K562 (cell line): ENCODE measurements around the gene PPP1R14D. TPM values are rescaled to one million over a fixed set of nuclear protein-coding genes. Genes with fewer than 3 reads are reported as not detected.

Experiments used
- ATAC-seq: fragments of 200-7000 bp; cut with Tn5 transposase; 3 replicates; pipeline ENCODE4 v1.9.1; 2020; ENCODE audit warnings: moderate library complexity
- BruUV-seq: library from RNA; stranded (reverse); fragments of 400-500 nt; replicated peaks from 2 replicates; lab custom pipeline; 2021; lab: Mats Ljungman, UMichigan
- CTCF ChIA-PET: fragments of 300-600 bp; formaldehyde crosslinking; extraction: SDS; loops from one replicate; lab custom pipeline; 2021; ENCODE audit warnings: low intra/inter-chr PET ratio; lab: Yijun Ruan, JAX
- POLR2A ChIA-PET: fragments of 300-600, 350-650 bp; sonication (Branson Sonifier 250); formaldehyde crosslinking; extraction: SDS; loops from one replicate; lab custom pipeline; 2021; ENCODE audit warnings: antibody characterized with exemption, inconsistent platforms; lab: Yijun Ruan, JAX
- DNase-seq, 4 experiments: peaks; one replicate each; pipeline versions ENCODE4 v3.0.0 to v3.0.0-alpha.2; 2011 to 2018; ENCODE audit warnings: low spot score in 3 of 4, mixed read lengths in 3 of 4; ENCODE audit errors: extremely low read depth in 1 of 4
- FAIRE-seq: peaks from 2 replicates; lab custom pipeline; 2011; peaks lifted over from hg19 to GRCh38; lab: Jason Lieb, UNC
- H2AFZ ChIP-seq: 2 replicates; pipeline ENCODE4 v1.6.0; 2011; ENCODE audit warnings: low read depth, low read length, control low read depth, inconsistent platforms
- H3K27ac ChIP-seq: fragments of 200-600 bp; 3 replicates; pipeline ENCODE4 v1.8.0; 2011; ENCODE audit warnings: low read depth, mild to moderate bottlenecking, control low read depth, inconsistent platforms, low read length, moderate library complexity, mixed read lengths; ENCODE audit errors: extremely low read depth
- H3K27me3 ChIP-seq, 2 experiments: fragments of 300-600 bp in 1 of 2; 2 replicates in 1 of 2; 3 replicates in 1 of 2; pipeline versions ENCODE4 v1.6.0 to v1.8.0; 2011; ENCODE audit warnings: inconsistent platforms in 2 of 2, low read length in 2 of 2, mild to moderate bottlenecking in 1 of 2, mixed read lengths in 1 of 2, moderate library complexity in 1 of 2; ENCODE audit not compliant: control insufficient read depth in 2 of 2, insufficient read depth in 2 of 2
- H3K36me3 ChIP-seq: fragments of 300-600 bp; 3 replicates; pipeline ENCODE4 v1.8.0; 2011; ENCODE audit warnings: mild to moderate bottlenecking, low read length, inconsistent platforms; ENCODE audit not compliant: control insufficient read depth, insufficient read depth
- H3K4me1 ChIP-seq, 2 experiments: fragments of 200-600 bp in 1 of 2; replicated peaks in 1 of 2; 2 replicates in 1 of 2; 3 replicates in 1 of 2; pipeline versions ENCODE4 v1.5.1 to v1.8.0; 2011; ENCODE audit warnings: inconsistent platforms in 2 of 2, low read length in 2 of 2, mild to moderate bottlenecking in 1 of 2, mixed read lengths in 1 of 2, moderate library complexity in 1 of 2; ENCODE audit not compliant: control insufficient read depth in 2 of 2, insufficient read depth in 2 of 2
- H3K4me2 ChIP-seq: 2 replicates; pipeline ENCODE4 v1.6.1; 2011; ENCODE audit warnings: low read length, control low read depth, inconsistent platforms, mixed read lengths; ENCODE audit not compliant: insufficient read depth
- H3K4me3 ChIP-seq: fragments of 200-600 bp; sonication (generic), shearing (Covaris generic); 2 replicates; pipeline ENCODE4 v1.5.1; 2016; ENCODE audit warnings: control low read depth, inconsistent platforms
- H3K79me2 ChIP-seq: fragments of 200-600 bp; 3 replicates; pipeline ENCODE4 v1.8.0; 2011; ENCODE audit warnings: low read length, inconsistent platforms; ENCODE audit not compliant: control insufficient read depth, insufficient read depth
- H3K9ac ChIP-seq, 2 experiments: 2 replicates each; pipeline versions ENCODE4 v1.6.0 to v1.6.1; 2011; ENCODE audit warnings: low read depth in 2 of 2, low read length in 2 of 2, control low read depth in 1 of 2, inconsistent platforms in 1 of 2, mild to moderate bottlenecking in 1 of 2, mixed read lengths in 1 of 2; ENCODE audit not compliant: insufficient read depth in 1 of 2
- H3K9me1 ChIP-seq: one replicate; pipeline ENCODE4 v1.6.0; 2011; ENCODE audit warnings: inconsistent platforms, mild to moderate bottlenecking, low read length, moderate library complexity; ENCODE audit not compliant: control insufficient read depth, insufficient read depth
- H3K9me3 ChIP-seq: replicated peaks from 2 replicates; pipeline ENCODE4 v1.5.1; 2011; ENCODE audit warnings: low read depth, low read length, inconsistent platforms; ENCODE audit not compliant: control insufficient read depth, insufficient read depth
- H4K20me1 ChIP-seq: replicated peaks from 2 replicates; pipeline ENCODE4 v1.6.1; 2011; ENCODE audit warnings: low read length, inconsistent platforms, mixed read lengths; ENCODE audit not compliant: control insufficient read depth, insufficient read depth
- BACH1 ChIP-seq: fragments of 200-800 bp; sonication (Bioruptor generic); IDR thresholded peaks from 2 replicates; pipeline ENCODE4 v1.6.1; 2016; ENCODE audit warnings: missing genetic modification characterization, missing compliant biosample characterization
- NFATC3 ChIP-seq: fragments of 450-650 bp; IDR thresholded peaks from 2 replicates; pipeline ENCODE4 v1.6.1; 2017; ENCODE audit warnings: mild to moderate bottlenecking
- NFIX ChIP-seq: fragments of 250-450 bp; sonication (Bioruptor Pico); IDR thresholded peaks from 2 replicates; pipeline ENCODE4 v1.4.0; 2020; ENCODE audit warnings: low read depth, mild to moderate bottlenecking, moderate library complexity
- WGBS: fragments of 100-300 bp; shearing (Covaris generic); methylation state at CpG from one replicate; pipeline ENCODE4 v1.1.6; 2016; ENCODE audit warnings: low coverage, mixed read lengths; ENCODE audit not compliant: insufficient coverage; ENCODE audit errors: missing lambda C conversion rate; 5-methylcytosine and 5-hydroxymethylcytosine counted together
- in situ Hi-C: fragments of 300-500 bp; cut with MboI; formaldehyde crosslinking; loops from 4 replicates; pipeline ENCODE4 v1.15.0; 2018; ENCODE audit warnings: inconsistent platforms, mixed read lengths
- intact Hi-C: fragments of 100-400 bp; cut with micrococcal nuclease; formaldehyde crosslinking; loops from 2 replicates; pipeline ENCODE4 v1.14.2; 2022
- polyA plus RNA-seq, 8 experiments: library from polyadenylated mRNA; depleted of rRNA in 4 of 8; stranded (reverse) in 5 of 8; unstranded in 3 of 8; fragments of >200 nt; fragmentation: Nextera tagmentation in 2 of 8; fragmentation: Illumina TruSeq in 1 of 8; extraction: Ambion mirVana in 2 of 8; extraction: Trizol in 1 of 8; gene quantifications; 2 replicates each; pipeline versions ENCODE4 v1.2.1 to v1.2.3, GENCODE V29; 2011 to 2014; ENCODE audit warnings: inconsistent platforms in 1 of 8, missing spikeins in 1 of 8
- total RNA-seq, 7 experiments: library from RNA; depleted of rRNA in 6 of 7; stranded (reverse); fragments of >200 nt in 6 of 7; fragmentation: Illumina TruSeq in 2 of 7; extraction: Trizol in 2 of 7; gene quantifications; 2 replicates each; pipeline versions ENCODE4 v1.2.1 to v1.2.3, GENCODE V29; 2011 to 2021; ENCODE audit warnings: low replicate concordance in 1 of 7
- TF ChIP-seq, protein P1 (sequence below): fragments of 450-650 bp; formaldehyde crosslinking; IDR thresholded peaks from 2 replicates; pipeline ENCODE4 v1.4.0; 2020; ENCODE audit warnings: mild to moderate bottlenecking, moderate library complexity

Gene PPP1R14D
- total and polyA plus RNA-seq, 9 of the 15 experiments (the other 6 are each of a cell fraction or from before 2014, with no cell fraction given), result 0.11 to 0.18 TPM; not detected in 7

DNA sequence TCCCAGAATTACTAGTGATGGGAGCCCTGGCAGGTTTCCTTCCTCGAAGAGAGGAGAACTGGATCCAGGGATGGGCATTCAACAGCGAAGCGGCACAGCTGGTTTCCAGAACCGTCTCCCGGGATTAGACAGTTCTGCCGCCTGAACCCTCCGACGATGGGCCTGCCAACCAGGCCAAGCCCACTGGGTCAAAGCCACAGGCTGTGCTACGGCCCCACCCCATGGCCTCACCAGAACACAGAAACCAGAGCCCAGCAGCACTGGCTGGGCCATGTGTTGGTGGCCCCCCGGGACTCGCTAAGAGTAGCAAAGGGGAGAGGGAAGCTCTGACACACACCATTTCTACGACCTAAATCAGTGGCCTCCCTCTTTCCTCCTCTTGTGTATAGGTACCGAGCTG is 56.5 kb downstream of the PPP1R14D start:
- ATAC-seq, result no peak
- no peak for DNase-seq
- intact Hi-C loops, result no loop called here
- no TSS peak for BruUV-seq
- CTCF ChIA-PET, result no interaction called here
- H3K9me3 ChIP-seq, result no peaks in the 10 kb centered on the region
- no peak overlapping the region for H2AFZ ChIP-seq
- no peaks in the 10 kb centered on the region for H3K79me2 ChIP-seq
- H4K20me1 ChIP-seq, result no peaks in the 10 kb centered on the region; the same call in 1 of the 2 replicates
- H3K9ac ChIP-seq, result no peak overlapping the region
- no peak overlapping the region for H3K27ac ChIP-seq
- no peaks in the 10 kb centered on the region for H3K27me3 ChIP-seq
- FAIRE-seq, result no peak
- H3K9me1 ChIP-seq, result no peaks in the 10 kb centered on the region
- TF ChIP-seq, protein P1, sequence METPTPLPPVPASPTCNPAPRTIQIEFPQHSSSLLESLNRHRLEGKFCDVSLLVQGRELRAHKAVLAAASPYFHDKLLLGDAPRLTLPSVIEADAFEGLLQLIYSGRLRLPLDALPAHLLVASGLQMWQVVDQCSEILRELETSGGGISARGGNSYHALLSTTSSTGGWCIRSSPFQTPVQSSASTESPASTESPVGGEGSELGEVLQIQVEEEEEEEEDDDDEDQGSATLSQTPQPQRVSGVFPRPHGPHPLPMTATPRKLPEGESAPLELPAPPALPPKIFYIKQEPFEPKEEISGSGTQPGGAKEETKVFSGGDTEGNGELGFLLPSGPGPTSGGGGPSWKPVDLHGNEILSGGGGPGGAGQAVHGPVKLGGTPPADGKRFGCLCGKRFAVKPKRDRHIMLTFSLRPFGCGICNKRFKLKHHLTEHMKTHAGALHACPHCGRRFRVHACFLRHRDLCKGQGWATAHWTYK (CRISPR knock-in tag), result no peak
- TF ChIP-seq NFIX (CRISPR knock-in tag), result no peak
- TF ChIP-seq BACH1, result no peak
- TF ChIP-seq NFATC3, result no peak
- TF ChIP-seq, all 486 proteins: peak for 0
- H3K4me2 ChIP-seq, result no peak overlapping the region
- peaks cover 56% of the 10 kb centered on the region; the same call in 2 of the 3 replicates for H3K36me3 ChIP-seq
- in situ Hi-C loops, result no loop called here
- H3K4me3 ChIP-seq, result no peak overlapping the region
- H3K4me1 ChIP-seq, result peaks cover 10 to 39% of the 10 kb centered on the region in 2 experiments; a peak in 4 of 5 replicates
- POLR2A ChIA-PET, result interaction anchor here (0.6 to 2.2 kb wide), 3 partner anchors 10 to 454 kb away, joined by 3 to 9 read pairs (median 3); no protein-coding TSS in a partner anchor
- WGBS, result 83% methylated on average over 12 of the region's 13 CpGs
